Measurements from ENCODE around the gene IGSF3.

- no peak for TF ChIP-seq CTCF (IDR thresholded peaks at IDR 0.05; ENCODE audit: insufficient read depth, low read length)
- no peak for TF ChIP-seq SPI1 (IDR thresholded peaks at IDR 0.05; ENCODE audit: borderline replicate concordance, low read depth)
Measured at GRCh38 chr1:116587501-116588227, 79.9 kb downstream of the IGSF3 start.
